GM13976 (cell line): Measurements from ENCODE around the gene MB21D2.
"Not testable (repeated sequence)": the region's sequence is repeated elsewhere in the genome, so short reads cannot be mapped to it uniquely, and the experiment has no call there.

Experiments used
- DNase-seq: peaks from one replicate; pipeline ENCODE4 v3.0.0; 2012; ENCODE audit warnings: low spot score
- CTCF ChIP-seq: IDR thresholded peaks from 2 replicates; pipeline ENCODE4 v1.5.1; 2012; ENCODE audit warnings: borderline replicate concordance, mild to moderate bottlenecking; ENCODE audit not compliant: insufficient read depth; ENCODE audit errors: extremely low read depth, missing control alignments, control extremely low read depth
- in situ Hi-C: fragments of 300-500 bp; cut with MboI; formaldehyde crosslinking; loops from one replicate; pipeline ENCODE4 v1.12.0; 2022; ENCODE audit warnings: low sequenced_read_pairs, mixed read lengths, inconsistent platforms; ENCODE audit not compliant: unreplicated experiment

Gene MB21D2

DNA sequence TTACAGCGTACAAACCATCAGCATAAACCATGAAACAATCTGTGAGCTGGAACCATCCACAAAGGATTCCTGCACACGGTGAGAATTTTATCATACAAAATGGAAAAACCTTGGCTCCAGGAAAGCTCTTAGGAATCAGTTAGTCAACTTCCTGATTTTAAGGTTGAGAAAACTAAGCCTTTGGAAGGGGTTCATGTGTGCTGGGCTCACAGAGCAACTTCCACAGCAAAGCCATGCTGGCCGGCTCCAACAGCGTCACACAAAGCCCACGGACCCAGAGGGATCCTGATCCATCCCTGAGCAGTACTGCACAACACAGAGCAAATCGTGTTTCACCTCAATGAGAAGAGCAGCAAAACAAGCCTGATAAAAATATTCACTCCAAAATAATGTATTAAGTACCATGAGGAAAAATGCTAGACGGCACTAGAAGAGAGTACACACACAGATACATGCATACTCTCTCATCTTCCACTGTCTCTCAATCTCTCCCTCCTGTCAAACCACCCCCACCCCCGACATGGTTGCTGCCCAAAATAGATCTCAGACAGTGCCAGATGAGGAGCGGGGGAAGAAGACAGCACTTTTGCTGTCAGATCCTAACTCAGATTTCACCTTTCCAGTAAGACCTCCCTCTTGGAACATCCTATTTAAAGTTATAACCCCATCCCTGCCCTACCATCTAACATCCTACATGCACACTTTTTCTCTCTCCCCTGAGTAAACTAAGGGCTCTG lies 58.6 kb downstream of the MB21D2 start:
- TF ChIP-seq CTCF, result no peak
- no peak for DNase-seq
- in situ Hi-C loops, result no loop called here

GRCh38 chr3:192857260-192857661 lies 60.4 kb downstream of the MB21D2 start:
- no peak for TF ChIP-seq CTCF
- no peak for DNase-seq
- in situ Hi-C loops, result no loop called here

GRCh38 chr3:192855434-192855833 lies 62.2 kb downstream of the MB21D2 start:
- DNase-seq, result no peak
- no peak for TF ChIP-seq CTCF
- in situ Hi-C loops, result no loop called here

GRCh38 chr3:192851821-192852372 lies 65.8 kb downstream of the MB21D2 start:
- in situ Hi-C loops, result no loop called here
- no peak for DNase-seq
- TF ChIP-seq CTCF, result no peak

DNA sequence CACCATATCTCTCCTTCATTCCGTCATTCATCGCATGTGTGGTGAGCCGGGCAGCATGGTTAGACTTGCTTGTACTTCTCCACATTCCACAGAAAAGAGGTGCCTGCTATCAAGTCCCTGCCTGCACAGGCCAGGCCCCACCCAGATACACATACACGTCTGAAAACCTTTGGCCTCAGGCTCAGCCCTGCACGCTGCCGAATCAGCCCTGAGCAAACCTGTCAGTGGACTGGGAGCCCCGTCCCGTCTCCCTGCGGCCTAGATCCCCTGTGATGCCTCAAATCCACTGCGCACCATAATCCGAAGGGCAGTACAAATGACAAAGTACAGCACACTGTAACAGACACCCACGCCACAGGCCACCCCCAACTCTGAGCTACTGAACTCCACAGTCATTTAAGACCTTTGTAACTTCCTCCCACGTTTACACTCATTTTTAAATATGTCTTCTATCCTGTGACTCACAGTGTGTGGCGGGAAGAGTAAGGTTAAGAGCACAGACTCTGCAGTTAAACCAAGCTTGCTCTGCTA lies 67.1 kb downstream of the MB21D2 start:
- in situ Hi-C loops, result no loop called here
- peak; percentile 50 for DNase-seq

DNA sequence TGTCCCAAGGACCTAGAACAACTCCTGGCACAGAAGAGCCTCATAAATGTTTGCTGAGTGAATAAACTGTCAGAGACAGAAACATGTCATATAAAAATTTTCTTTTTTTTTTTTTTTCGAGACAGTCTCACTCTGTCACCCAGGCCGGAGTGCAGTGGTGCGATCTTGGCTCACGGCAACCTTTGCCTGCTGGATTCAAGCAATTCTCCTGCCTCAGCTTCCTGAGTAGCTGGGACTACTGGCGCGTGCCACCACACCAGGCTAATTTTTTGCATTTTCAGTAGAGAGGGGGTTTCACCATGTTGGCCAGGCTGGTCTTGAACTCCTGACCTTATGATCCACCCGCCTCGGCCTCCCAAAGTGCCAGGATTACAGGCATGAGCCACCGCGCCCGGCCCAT lies 67.8 kb downstream of the MB21D2 start:
- DNase-seq, in situ Hi-C loops: not testable (repeated sequence)

More for the DNA sequence above, 67.1 kb downstream of the MB21D2 start:
- no peak for TF ChIP-seq CTCF
